NCI-H1694 treated with DMSO at 0.1 percent for 48 hours (cell line): Measurements from ENCODE around the gene PHACTR4.
A peak's percentile ranks its signal among the peaks of the same experiment; 100 is the strongest.
"Not testable (repeated sequence)": the region's sequence is repeated elsewhere in the genome, so short reads cannot be mapped to it uniquely, and the experiment has no call there.

Source experiments
- DNase-seq: peaks from one replicate; lab custom pipeline; 2025; lab: John Stamatoyannopoulos, UW

The PHACTR4 gene

GRCh38 chr1:28522537-28522936 lies 153.0 kb downstream of the PHACTR4 start:
- not testable (repeated sequence) for DNase-seq

DNA sequence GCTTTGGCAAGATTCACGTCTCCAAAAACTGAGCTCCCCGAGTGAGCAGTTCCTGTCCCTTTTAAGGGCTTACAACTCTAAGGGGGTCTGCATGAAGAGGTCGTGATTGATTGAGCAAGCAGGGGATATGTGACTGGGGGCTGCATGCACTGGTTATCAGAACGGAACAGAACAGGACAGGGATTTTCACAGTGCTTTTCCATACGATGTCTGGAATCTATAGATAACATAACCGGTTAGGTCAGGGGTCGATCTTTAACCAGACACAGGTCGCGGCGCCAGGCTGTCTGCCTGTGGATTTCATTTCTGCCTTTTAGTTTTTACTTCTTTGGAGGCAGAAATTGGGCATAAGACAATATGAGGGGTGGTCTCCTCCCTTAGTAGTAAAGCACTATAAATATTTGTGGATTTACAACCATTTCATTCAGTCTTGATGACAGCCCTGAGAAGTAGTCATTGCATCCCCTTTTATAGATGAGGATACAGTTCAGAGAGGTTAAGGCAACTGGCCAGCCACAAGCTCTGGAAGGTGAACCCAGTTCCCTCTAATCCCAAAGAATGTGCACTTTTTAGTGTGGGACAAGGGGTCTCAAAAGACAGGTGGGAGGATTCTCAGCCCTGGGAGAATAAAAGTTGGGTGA lies 155.6 kb downstream of the PHACTR4 start:
- not testable (repeated sequence) for DNase-seq

GRCh38 chr1:28526886-28527285 lies 157.3 kb downstream of the PHACTR4 start:
- DNase-seq: no peak

DNA sequence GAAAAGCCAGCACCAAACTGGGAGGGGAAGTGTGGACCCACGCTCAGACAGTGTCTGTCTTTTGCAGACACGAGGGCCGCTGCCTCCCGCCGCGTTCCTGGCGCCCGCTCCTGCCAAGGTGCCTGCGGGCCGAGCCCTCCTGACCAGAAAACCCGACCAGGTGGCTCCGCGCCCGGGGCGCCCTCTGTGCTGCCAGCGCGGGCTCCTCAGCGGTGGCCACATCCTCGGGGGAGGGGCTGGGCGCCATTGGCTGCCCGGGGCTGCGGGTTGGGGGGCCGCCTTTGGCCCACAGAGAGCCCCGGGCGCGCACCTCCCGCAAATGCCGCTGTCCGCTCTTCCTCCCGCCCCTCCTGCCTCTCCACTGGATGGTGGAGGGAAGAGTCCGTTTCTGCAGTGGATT lies 160.9 kb downstream of the PHACTR4 start:
- no peak for DNase-seq

GRCh38 chr1:28534671-28535070 lies 165.1 kb downstream of the PHACTR4 start:
- no peak for DNase-seq

DNA sequence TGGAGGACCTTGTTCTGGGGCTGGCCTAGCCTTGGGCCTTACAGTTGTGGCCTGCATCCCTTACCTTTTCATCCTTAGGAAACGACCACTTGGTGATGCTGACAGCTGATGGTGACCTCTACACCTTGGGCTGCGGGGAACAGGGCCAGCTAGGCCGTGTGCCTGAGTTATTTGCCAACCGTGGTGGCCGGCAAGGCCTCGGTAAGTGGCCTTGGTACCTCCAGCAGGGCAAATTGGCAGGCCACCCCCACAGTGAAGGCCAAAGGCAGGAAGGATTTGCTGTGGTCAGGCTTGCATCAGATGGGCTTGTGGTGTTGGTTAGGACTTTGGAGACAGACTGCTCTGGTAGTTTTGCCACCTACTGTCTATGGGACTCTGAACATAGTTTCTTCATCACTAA lies 165.6 kb downstream of the PHACTR4 start:
- DNase-seq: no peak

- peak; percentile 19 for DNase-seq
These were observed 168.1 kb downstream of the PHACTR4 start for GRCh38 chr1:28537457-28538199.

DNA sequence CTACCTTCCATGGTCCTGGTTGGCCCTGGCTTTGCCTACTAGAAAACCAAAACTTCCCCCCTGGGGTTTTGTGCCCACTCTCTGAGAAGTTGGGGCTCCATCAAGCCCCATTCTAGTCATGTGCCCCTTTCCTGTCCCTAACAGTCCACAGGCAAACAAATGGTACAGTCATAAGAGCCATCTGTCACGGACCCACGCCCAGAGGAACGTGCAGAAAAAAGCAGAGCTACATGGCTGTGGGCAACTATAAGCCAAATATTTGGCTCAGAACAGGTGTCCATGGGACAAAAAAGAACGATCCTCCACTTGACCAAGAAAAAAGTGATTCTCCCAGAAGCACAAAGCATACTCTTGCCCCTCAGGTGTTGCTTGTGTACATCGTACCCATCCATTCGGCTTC lies 168.7 kb downstream of the PHACTR4 start:
- DNase-seq: no peak

DNA sequence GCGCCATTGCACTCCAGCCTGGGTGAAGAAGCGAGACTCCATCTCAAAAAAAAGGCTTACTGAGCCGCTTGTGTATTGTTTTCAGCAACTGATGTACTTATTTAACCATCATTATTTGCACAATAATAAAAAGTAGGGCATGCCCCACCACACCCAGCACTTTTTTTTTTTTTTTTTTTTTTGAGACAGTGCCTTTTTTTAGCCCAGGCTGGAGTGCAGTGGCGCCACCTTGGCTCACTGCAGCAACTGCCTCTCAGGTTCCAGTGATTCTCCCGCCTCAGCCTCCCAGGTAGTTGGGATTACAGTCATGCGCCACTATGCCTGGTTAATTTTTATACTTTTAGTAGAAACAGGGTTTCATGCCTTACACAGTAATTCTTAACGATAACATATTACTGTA lies 171.1 kb downstream of the PHACTR4 start:
- DNase-seq: no peak

DNA sequence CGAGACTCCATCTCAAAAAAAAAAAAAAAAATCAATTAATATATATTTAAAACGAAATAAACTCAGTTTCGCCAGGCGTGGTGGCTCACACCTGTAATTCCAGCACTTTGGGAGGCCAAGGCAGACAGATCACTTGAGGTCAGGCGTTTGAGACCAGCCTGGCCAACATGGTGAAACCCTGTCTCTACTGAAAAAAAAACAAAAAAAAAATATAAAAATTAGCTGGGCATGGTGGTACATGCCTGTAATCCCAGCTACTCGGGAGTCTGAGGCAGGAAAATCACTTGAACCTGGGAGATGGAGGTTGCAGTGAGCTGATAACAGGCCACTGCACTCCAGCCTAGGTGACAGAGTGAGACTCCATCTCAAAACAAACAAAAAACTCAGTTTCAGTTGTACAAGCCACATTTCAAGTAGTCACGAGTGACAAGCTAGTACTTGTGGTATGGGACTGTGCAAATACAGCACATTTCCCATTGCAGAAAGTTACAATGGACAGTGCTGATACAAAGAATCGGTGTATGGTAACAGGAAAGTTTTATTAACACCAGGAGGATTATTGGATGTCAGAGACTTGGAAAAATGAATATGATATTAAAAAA lies 172.0 kb downstream of the PHACTR4 start:
- DNase-seq: not testable (repeated sequence)

DNA sequence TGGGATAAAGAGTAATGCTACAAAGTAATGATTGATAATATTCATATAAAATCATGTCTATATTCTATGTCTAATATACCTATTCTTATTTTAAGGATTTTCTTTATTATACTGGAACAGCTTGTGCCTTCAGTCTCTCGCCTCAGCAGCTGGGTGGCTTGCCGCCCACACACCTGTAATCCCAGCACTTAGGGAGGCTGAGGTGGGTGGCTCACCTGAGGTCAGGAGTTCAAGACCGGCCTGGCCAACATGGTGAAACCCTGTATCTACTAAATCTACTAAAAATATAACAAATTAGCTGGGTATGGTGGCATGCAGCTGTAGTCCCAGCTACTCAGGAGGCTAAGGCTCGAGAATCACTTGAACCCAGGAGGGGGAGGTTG lies 175.7 kb downstream of the PHACTR4 start:
- no peak for DNase-seq

GRCh38 chr1:28548318-28548717 lies 178.8 kb downstream of the PHACTR4 start:
- no peak for DNase-seq
